HEK293 (cell line): Measurements from ENCODE around the gene CAPRIN1.
"Not testable (repeated sequence)": the region's sequence is repeated elsewhere in the genome, so short reads cannot be mapped to it uniquely, and the experiment has no call there.

Experiments
- CTCF ChIA-PET: fragments of 350-600 bp; formaldehyde crosslinking; extraction: SDS; loops from one replicate; lab custom pipeline; 2021; ENCODE audit warnings: antibody characterized with exemption; lab: Yijun Ruan, JAX
- POLR2A ChIA-PET: fragments of 300-600 bp; formaldehyde crosslinking; extraction: SDS; loops from one replicate; lab custom pipeline; 2020; ENCODE audit warnings: antibody characterized with exemption, inconsistent platforms; lab: Yijun Ruan, JAX
- H3K27ac ChIP-seq: fragments of 200-500 bp; sonication (Bioruptor generic); 2 replicates; pipeline ENCODE4 v1.5.1; 2014; ENCODE audit warnings: low read depth, low read length, control low read depth, inconsistent platforms; ENCODE audit errors: extremely low read depth
- H3K36me3 ChIP-seq, 2 experiments: fragments of 200-500 bp in 1 of 2; sonication (Bioruptor generic) in 1 of 2; 1 replicate in 1 of 2; 2 replicates in 1 of 2; pipeline ENCODE4 v1.5.1; 2014 to 2017; ENCODE audit warnings: inconsistent platforms in 2 of 2, low read length in 2 of 2; ENCODE audit not compliant: control insufficient read depth in 2 of 2, insufficient read depth in 1 of 2
- H3K4me1 ChIP-seq: fragments of 200-500 bp; sonication (Bioruptor generic); 2 replicates; pipeline ENCODE4 v1.5.1; 2014; ENCODE audit warnings: mild to moderate bottlenecking, low read length, inconsistent platforms; ENCODE audit not compliant: control insufficient read depth, insufficient read depth
- H3K4me3 ChIP-seq: 2 replicates; pipeline ENCODE4 v1.5.1; 2011; ENCODE audit warnings: low read depth, mild to moderate bottlenecking, control low read depth, low read length, moderate library complexity
- H3K9me3 ChIP-seq: fragments of 200-500 bp; sonication (Bioruptor generic); 2 replicates; pipeline ENCODE4 v1.5.1; 2014; ENCODE audit warnings: low read depth, low read length, inconsistent platforms; ENCODE audit not compliant: control insufficient read depth, insufficient read depth
- KLF9 ChIP-seq: fragments of 450-650 bp; formaldehyde crosslinking; IDR thresholded peaks from 2 replicates; pipeline ENCODE4 v1.5.1; 2016; ENCODE audit warnings: missing biosample characterization, missing genetic modification characterization, low read depth
- MYNN ChIP-seq: fragments of 450-650 bp; formaldehyde crosslinking; IDR thresholded peaks from 2 replicates; pipeline ENCODE4 v1.5.1; 2016; ENCODE audit warnings: missing biosample characterization, missing genetic modification characterization, borderline replicate concordance
- PRDM1 ChIP-seq: fragments of 450-650 bp; formaldehyde crosslinking; IDR thresholded peaks from 2 replicates; pipeline ENCODE4; 2016; ENCODE audit warnings: missing biosample characterization, missing genetic modification characterization
- ZBTB7A ChIP-seq: fragments of 450-650 bp; formaldehyde crosslinking; IDR thresholded peaks from 2 replicates; pipeline ENCODE4 v1.5.1; 2016; ENCODE audit warnings: low read depth, missing biosample characterization, missing genetic modification characterization
- ZBTB8A ChIP-seq: fragments of 450-650 bp; formaldehyde crosslinking; IDR thresholded peaks from 2 replicates; pipeline ENCODE4 v1.5.1; 2016; ENCODE audit warnings: missing biosample characterization, missing genetic modification characterization
- ZNF157 ChIP-seq: fragments of 450-650 bp; formaldehyde crosslinking; IDR thresholded peaks from 2 replicates; pipeline ENCODE4 v1.5.1; 2016; ENCODE audit warnings: missing biosample characterization, missing genetic modification characterization
- ZNF169 ChIP-seq: fragments of 450-650 bp; formaldehyde crosslinking; IDR thresholded peaks from 2 replicates; pipeline ENCODE4 v1.5.1; 2016; ENCODE audit warnings: missing biosample characterization, missing genetic modification characterization
- ZNF248 ChIP-seq: fragments of 450-650 bp; formaldehyde crosslinking; IDR thresholded peaks from 2 replicates; pipeline ENCODE4 v1.5.1; 2017; ENCODE audit warnings: missing biosample characterization, missing genetic modification characterization
- ZNF335 ChIP-seq: fragments of 450-650 bp; formaldehyde crosslinking; conservative IDR thresholded peaks from 2 replicates; pipeline ENCODE4 v1.5.1; 2016; ENCODE audit warnings: missing biosample characterization, missing genetic modification characterization
- ZNF549 ChIP-seq: fragments of 450-650 bp; IDR thresholded peaks from 2 replicates; pipeline ENCODE4 v1.5.1; 2018; ENCODE audit warnings: missing biosample characterization, missing genetic modification characterization, mild to moderate bottlenecking, inconsistent platforms, moderate library complexity
- ZNF560 ChIP-seq: fragments of 450-650 bp; formaldehyde crosslinking; IDR thresholded peaks from 2 replicates; pipeline ENCODE4 v1.5.1; 2017; ENCODE audit warnings: missing biosample characterization, missing genetic modification characterization, borderline replicate concordance
- ZNF654 ChIP-seq: fragments of 450-650 bp; formaldehyde crosslinking; IDR thresholded peaks from 2 replicates; pipeline ENCODE4 v1.5.1; 2016; ENCODE audit warnings: low read depth, missing biosample characterization, missing genetic modification characterization
- TF ChIP-seq, protein P1 (sequence below): fragments of 450-650 bp; formaldehyde crosslinking; IDR thresholded peaks from 2 replicates; pipeline ENCODE4 v1.5.1; 2017; ENCODE audit warnings: missing biosample characterization, missing genetic modification characterization
- TF ChIP-seq, protein P2 (sequence below): fragments of 450-650 bp; formaldehyde crosslinking; IDR thresholded peaks from 2 replicates; pipeline ENCODE4 v1.5.1; 2016; ENCODE audit warnings: missing biosample characterization, missing genetic modification characterization
- TF ChIP-seq, protein P3 (sequence below): fragments of 450-650 bp; formaldehyde crosslinking; IDR thresholded peaks from 2 replicates; pipeline ENCODE4 v1.5.1; 2016; ENCODE audit warnings: missing biosample characterization, missing genetic modification characterization

CAPRIN1 gene

DNA sequence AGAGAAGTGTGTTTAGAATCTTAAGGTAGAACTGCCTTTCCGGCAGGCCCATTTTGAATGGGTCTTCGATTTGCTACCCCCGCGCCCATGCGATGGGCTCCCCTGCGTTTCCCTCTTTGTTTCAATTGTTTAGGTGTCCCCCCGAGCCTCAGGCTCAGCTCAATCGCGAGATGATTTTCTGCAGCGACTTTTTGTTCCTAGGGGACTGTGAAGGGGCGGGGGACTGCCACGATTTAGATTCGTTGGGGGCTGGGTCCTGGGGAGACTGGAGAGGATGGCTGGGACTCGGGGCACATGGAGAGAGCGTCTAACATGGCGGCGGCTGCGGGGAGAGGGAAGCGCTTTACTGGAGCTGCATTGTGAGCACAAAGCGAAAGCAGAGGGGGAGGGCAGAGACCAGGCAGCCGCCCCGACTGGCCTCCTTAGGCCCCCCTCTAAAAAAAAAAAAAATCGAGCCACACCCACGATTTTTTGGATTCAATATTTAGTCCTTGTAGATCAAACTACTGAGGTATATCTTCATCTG is 1.7 kb downstream of the CAPRIN1 start (continued):
- TF ChIP-seq ZNF248 (tag by site-specific recombination) (no peak), ZNF157 (tag by site-specific recombination) (no peak), ZBTB7A (tag by site-specific recombination) (no peak), MYNN (no peak), KLF9 (tag by site-specific recombination) (peak; percentile 50), PRDM1 (tag by site-specific recombination) (peak; percentile 44; the same call in 1 of the 2 replicates), ZBTB8A (tag by site-specific recombination) (no peak), ZNF335 (tag by site-specific recombination) (peak; percentile 80)
- TF ChIP-seq, protein P1, sequence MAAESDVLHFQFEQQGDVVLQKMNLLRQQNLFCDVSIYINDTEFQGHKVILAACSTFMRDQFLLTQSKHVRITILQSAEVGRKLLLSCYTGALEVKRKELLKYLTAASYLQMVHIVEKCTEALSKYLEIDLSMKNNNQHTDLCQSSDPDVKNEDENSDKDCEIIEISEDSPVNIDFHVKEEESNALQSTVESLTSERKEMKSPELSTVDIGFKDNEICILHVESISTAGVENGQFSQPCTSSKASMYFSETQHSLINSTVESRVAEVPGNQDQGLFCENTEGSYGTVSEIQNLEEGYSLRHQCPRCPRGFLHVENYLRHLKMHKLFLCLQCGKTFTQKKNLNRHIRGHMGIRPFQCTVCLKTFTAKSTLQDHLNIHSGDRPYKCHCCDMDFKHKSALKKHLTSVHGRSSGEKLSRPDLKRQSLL (tag by site-specific recombination), result no peak
- TF ChIP-seq, protein P2, sequence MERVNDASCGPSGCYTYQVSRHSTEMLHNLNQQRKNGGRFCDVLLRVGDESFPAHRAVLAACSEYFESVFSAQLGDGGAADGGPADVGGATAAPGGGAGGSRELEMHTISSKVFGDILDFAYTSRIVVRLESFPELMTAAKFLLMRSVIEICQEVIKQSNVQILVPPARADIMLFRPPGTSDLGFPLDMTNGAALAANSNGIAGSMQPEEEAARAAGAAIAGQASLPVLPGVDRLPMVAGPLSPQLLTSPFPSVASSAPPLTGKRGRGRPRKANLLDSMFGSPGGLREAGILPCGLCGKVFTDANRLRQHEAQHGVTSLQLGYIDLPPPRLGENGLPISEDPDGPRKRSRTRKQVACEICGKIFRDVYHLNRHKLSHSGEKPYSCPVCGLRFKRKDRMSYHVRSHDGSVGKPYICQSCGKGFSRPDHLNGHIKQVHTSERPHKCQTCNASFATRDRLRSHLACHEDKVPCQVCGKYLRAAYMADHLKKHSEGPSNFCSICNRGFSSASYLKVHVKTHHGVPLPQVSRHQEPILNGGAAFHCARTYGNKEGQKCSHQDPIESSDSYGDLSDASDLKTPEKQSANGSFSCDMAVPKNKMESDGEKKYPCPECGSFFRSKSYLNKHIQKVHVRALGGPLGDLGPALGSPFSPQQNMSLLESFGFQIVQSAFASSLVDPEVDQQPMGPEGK (tag by site-specific recombination), result peak; percentile 55; the same call in 1 of the 2 replicates
- TF ChIP-seq, protein P3, sequence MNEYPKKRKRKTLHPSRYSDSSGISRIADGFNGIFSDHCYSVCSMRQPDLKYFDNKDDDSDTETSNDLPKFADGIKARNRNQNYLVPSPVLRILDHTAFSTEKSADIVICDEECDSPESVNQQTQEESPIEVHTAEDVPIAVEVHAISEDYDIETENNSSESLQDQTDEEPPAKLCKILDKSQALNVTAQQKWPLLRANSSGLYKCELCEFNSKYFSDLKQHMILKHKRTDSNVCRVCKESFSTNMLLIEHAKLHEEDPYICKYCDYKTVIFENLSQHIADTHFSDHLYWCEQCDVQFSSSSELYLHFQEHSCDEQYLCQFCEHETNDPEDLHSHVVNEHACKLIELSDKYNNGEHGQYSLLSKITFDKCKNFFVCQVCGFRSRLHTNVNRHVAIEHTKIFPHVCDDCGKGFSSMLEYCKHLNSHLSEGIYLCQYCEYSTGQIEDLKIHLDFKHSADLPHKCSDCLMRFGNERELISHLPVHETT, result no peak
- TF ChIP-seq, all 188 proteins: peak for 14

DNA sequence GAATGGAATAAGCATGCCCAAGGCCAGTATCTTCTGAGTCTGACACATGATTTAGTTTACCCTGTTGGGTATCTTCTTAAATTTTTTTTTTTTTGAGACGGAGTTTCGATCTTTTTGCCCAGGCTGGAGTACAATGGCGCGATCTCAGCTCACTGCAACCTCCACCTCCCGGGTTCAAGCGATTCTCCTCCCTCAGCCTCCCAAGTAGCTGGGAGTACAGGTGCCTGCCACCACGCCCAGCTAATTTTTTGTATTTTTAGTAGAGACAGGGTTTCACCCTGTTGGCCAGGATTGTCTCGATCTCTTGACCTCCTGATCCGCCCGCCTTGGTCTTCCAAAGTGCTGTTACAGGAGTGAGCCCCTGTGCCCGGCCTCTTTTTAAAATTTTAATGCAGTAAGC is 2.8 kb downstream of the CAPRIN1 start:
- ChIA-PET POLR2A (interaction anchor here (1.4 to 1.6 kb wide), 2 partner anchors 10 to 51 kb away, joined by 6 to 10 read pairs; partner anchors contain the start of gene NAT10), CTCF (interaction anchor here (0.7 kb wide), 1 partner anchor 89 kb away, joined by 5 read pairs; no protein-coding TSS in a partner anchor)
- not testable (repeated sequence) for H3K9me3 ChIP-seq, H3K27ac ChIP-seq
- Histone ChIP-seq H3K4me1 (peaks cover 12% of the 10 kb centered on the region), H3K4me3 (peak overlapping the region; percentile 98), H3K36me3 (peaks cover 9 to 47% of the 10 kb centered on the region in 2 experiments)

DNA sequence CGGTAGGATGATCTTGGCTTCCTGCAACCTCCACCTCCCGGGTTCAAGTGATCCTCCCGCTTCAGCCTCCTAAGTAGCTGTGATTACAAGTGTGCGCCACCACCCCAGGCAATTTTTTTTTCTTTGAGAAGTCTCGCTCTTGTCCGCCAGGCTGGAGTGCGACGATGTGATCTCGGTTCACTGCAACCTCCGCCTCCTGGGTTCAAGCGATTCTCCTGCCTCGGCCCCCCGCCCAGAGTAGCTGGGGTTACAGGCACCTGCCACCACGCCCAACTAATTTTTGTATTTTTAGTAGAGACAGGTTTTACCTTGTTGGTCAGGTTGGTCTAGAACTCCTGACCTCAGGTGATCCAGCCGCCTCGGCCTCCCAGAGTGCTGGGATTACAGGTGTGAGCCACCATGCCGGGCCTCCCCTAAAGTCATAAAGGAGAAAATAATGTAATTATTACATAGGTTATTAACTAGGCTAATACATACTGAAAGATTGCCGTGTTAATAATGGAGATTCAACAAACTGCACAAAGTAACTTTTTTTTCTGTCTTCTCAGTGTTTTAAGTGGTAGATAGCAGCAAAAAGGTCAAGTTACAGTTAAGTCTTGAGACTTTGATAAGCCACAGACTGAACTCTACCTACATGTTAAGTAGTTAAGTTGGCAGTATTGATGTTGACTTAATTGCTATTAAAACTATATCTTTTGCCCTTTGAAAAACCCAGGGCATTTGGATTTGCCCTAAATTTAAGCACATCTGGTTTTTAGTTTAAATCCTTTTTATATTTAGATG is 3.9 kb downstream of the CAPRIN1 start:
- H3K27ac ChIP-seq, result no peak overlapping the region
- CTCF ChIA-PET, result no interaction called here
- no peaks in the 10 kb centered on the region for H3K9me3 ChIP-seq
- H3K36me3 ChIP-seq, result peaks cover 9 to 51% of the 10 kb centered on the region in 2 experiments
- peaks cover 12% of the 10 kb centered on the region for H3K4me1 ChIP-seq
- TF ChIP-seq ZNF169 (tag by site-specific recombination) (no peak), ZNF549 (tag by site-specific recombination) (no peak), ZNF560 (tag by site-specific recombination) (no peak)
- H3K4me3 ChIP-seq, result no peak overlapping the region
- POLR2A ChIA-PET, result no interaction called here

DNA sequence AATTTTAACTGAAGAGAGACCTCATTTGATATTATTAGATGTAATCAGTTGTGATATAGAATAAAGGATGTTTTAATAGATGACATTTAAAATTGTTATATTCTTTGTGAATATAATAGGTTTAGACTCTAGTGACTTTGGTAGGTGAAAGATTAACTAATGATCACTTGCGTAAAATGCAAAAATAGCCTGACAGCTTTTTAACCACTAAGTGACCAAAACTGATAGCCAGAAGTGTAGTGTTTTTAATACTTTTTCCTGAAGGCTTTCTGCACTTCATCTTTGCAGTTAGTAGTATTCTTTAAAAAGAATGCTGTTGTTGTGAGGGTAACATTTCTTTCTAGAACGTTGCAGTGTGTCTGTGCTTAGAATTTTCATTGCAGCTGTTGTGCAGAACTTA is 5.1 kb downstream of the CAPRIN1 start:
- Histone ChIP-seq H3K9me3 (no peaks in the 10 kb centered on the region), H3K4me1 (peaks cover 10% of the 10 kb centered on the region), H3K4me3 (no peak overlapping the region), H3K27ac (no peak overlapping the region), H3K36me3 (peaks cover 9 to 59% of the 10 kb centered on the region in 2 experiments)
- POLR2A ChIA-PET, result no interaction called here
- CTCF ChIA-PET, result interaction anchor here (0.5 to 0.6 kb wide), 2 partner anchors 39 to 248 kb away, joined by 3 to 4 read pairs; no protein-coding TSS in a partner anchor
- no peak for TF ChIP-seq ZNF654 (tag by site-specific recombination)
